Measurements from ENCODE around the gene PARL. TPM values are rescaled to one million over a fixed set of nuclear protein-coding genes. Genes with fewer than 3 reads are reported as not detected.

Gene PARL
- total and polyA plus RNA-seq, 12 donors = 45.8 to 113 (median 60.7) TPM

DNA sequence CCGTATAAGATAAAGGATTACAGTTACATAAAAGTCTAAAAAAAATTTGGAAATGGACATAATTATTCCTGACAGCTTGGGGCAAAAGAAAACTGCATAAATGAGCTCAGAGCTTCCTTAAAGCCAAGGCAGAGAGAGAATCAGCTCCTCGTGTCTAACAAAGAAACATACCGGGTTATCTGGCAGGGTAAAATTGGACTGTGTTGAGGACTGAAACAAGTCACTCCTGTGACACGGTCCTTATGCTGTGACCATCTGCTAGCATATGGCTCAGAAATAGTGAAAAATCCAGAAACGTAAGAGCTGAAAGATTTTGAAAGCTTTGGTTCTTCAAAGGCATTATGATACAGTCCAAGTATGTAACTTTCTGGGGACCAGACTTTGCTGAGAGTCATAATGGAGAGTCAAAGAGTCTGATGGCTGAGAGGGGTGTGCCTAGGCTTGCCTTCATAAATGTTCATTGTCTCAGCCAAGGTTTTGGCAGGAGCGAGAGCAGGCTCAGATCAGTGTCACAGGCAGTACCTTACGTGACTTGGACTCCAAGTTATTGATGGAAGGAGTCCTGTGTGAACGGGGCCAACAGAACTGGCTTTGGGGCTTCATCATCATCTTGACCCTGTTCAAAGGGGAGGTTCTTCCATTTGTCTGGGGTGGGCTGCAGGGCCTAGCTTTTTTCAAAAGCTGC, 71.8 kb downstream of the PARL start:
- Histone ChIP-seq H3K4me1 (no peaks in the 10 kb centered on the region), H3K36me3 (peaks cover 0 to 72% (median 43%) of the 10 kb centered on the region in 9 donors), H3K4me3 (no peak overlapping the region), H3K9me3 (no peaks in the 10 kb centered on the region), H3K27ac (peak overlapping the region in 1 of 10 donors; percentile 17), H3K27me3 (no peaks in the 10 kb centered on the region)
- intact Hi-C loops (cut with DNase I) = no loop called here
- 70 to 72% methylated on average over 8 of the region's 8 CpGs for WGBS, 2 donors
- no peak for DNase-seq
- ATAC-seq = peak in 1 of 8 donors; percentile 20
- TF ChIP-seq, protein P1, sequence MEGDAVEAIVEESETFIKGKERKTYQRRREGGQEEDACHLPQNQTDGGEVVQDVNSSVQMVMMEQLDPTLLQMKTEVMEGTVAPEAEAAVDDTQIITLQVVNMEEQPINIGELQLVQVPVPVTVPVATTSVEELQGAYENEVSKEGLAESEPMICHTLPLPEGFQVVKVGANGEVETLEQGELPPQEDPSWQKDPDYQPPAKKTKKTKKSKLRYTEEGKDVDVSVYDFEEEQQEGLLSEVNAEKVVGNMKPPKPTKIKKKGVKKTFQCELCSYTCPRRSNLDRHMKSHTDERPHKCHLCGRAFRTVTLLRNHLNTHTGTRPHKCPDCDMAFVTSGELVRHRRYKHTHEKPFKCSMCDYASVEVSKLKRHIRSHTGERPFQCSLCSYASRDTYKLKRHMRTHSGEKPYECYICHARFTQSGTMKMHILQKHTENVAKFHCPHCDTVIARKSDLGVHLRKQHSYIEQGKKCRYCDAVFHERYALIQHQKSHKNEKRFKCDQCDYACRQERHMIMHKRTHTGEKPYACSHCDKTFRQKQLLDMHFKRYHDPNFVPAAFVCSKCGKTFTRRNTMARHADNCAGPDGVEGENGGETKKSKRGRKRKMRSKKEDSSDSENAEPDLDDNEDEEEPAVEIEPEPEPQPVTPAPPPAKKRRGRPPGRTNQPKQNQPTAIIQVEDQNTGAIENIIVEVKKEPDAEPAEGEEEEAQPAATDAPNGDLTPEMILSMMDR (IDR thresholded peaks at IDR 0.05) = no peak

DNA sequence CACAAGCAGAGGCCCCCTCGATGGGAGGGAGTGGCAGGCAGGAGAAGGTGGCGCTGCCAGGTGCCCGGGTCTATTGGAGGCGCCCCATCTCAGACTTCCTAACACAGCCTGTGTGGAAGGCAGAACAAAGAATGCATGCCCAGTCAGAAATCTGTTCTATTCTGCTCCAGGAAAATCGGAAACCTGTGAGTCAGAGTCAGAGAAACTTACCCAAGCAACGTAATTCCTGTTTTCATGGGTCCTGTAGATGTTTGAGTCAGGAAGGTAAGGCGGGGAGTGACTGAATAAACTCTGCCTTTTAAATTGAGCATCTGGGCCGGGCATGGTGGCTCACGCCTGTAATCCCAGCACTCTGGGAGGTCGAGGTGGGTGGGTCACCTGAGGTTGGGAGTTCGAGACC, 73.0 kb downstream of the PARL start:
- no peak overlapping the region for H3K4me3 ChIP-seq
- no peaks in the 10 kb centered on the region for H3K27me3 ChIP-seq
- ATAC-seq = no peak
- no peaks in the 10 kb centered on the region for H3K9me3 ChIP-seq
- no peak overlapping the region for H3K27ac ChIP-seq
- intact Hi-C loops (cut with DNase I) = no loop called here
- peaks cover 0 to 85% (median 51%) of the 10 kb centered on the region in 9 donors for H3K36me3 ChIP-seq
- TF ChIP-seq, protein P1 (IDR thresholded peaks at IDR 0.05) = no peak
- H3K4me1 ChIP-seq = no peaks in the 10 kb centered on the region
- DNase-seq = no peak
- 94 to 97% methylated on average over 11 of the region's 11 CpGs for WGBS, 2 donors

DNA sequence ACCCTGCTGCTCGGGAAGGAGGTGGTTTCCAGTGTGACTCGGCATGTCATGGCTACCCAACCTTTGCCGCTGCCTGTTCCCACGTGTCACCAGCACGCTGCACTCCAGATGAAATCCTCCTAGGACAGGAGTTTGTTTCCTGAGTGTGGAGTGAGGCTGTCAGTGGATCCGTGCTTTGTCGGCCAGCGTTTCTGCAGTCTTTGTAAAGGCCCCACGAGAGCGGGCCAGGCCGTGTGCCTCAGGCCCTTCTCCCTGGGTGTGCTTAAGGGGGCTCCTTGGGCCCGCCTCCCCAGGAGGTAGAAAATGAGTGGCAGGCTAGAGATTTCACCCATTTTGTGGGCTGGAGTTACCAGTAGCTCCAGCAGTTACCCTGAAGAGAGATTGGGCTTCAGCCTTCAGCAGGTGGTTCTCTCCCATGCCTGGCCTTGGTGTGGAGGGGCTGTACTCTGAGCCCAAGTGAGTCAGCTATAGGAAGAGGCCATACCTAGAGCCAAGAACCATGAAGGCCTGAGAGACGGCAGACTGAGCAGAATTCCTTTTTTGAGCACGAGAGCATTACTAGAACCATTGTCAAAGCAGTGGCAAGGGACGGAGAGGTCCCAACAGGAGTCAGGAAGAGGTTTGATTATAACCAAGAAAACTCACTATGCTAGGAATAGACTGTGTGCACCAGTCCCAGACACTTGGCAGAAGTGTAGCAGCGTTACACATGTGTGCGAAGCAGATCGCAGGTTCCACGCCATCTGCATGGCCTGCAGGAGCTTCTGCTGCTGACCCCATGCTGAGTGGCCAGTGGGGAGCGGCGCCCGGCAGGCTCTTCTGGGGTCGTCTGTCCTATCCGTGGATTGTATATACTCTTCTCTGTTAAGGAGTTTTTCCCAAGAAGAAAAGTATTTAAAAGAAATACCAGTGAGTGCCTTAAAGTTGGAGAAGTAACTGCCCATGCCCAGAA, 73.8 kb downstream of the PARL start:
- Histone ChIP-seq H3K36me3 (peaks cover 0 to 89% (median 51%) of the 10 kb centered on the region in 9 donors), H3K4me1 (no peaks in the 10 kb centered on the region), H3K9me3 (no peaks in the 10 kb centered on the region), H3K4me3 (no peak overlapping the region), H3K27me3 (no peaks in the 10 kb centered on the region), H3K27ac (no peak overlapping the region)
- intact Hi-C loops (cut with DNase I) = no loop called here
- no peak for DNase-seq
- ATAC-seq = no peak
- WGBS, 2 donors = 88 to 92% methylated on average over 24 of the region's 24 CpGs
- TF ChIP-seq, protein P1 (IDR thresholded peaks at IDR 0.05) = no peak

DNA sequence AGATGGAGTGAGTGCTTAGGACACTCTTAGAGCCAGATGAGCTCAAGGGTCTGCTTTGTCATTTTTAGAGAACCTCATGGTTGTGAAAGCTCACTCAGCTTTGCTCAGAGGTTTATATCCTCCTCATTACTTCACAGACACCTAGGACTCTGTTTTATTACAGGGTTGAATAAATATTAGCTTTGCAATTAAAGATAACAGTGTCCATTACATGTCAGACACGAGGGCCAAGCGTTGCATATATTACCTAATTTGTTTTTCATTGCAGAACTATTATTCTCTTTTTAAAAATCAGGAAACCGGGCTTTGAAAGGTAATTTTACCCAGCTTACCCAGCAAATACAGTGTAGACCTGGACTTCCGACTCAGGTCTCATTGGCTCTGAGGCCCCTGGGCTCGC, 75.4 kb downstream of the PARL start:
- TF ChIP-seq, protein P1 (IDR thresholded peaks at IDR 0.05) = no peak
- no peak overlapping the region for H3K27ac ChIP-seq
- 91 to 92% methylated on average over 5 of the region's 5 CpGs for WGBS, 2 donors

More for the DNA sequence above, 75.4 kb downstream of the PARL start:
- Histone ChIP-seq H3K4me3 (no peak overlapping the region), H3K36me3 (peaks cover 0 to 95% (median 63%) of the 10 kb centered on the region in 9 donors), H3K9me3 (no peaks in the 10 kb centered on the region), H3K27me3 (no peaks in the 10 kb centered on the region), H3K4me1 (no peaks in the 10 kb centered on the region)
- intact Hi-C loops (cut with DNase I) = no loop called here
- ATAC-seq (no peak), DNase-seq (no peak)
